NCI-H2171 treated with DMSO at 0.1 percent for 48 hours (cell line): ENCODE data around the gene IL1R2.
"Not testable (repeated sequence)": the region's sequence is repeated elsewhere in the genome, so short reads cannot be mapped to it uniquely, and the experiment has no call there.

Experiments
- DNase-seq: peaks from one replicate; lab custom pipeline; 2025; lab: John Stamatoyannopoulos, UW

Gene IL1R2

GRCh38 chr2:102061962-102062795, 70.4 kb downstream of the IL1R2 start:
- no peak for DNase-seq

- no peak for DNase-seq
Observed at GRCh38 chr2:102062802-102063201, 71.0 kb downstream of the IL1R2 start.

DNA sequence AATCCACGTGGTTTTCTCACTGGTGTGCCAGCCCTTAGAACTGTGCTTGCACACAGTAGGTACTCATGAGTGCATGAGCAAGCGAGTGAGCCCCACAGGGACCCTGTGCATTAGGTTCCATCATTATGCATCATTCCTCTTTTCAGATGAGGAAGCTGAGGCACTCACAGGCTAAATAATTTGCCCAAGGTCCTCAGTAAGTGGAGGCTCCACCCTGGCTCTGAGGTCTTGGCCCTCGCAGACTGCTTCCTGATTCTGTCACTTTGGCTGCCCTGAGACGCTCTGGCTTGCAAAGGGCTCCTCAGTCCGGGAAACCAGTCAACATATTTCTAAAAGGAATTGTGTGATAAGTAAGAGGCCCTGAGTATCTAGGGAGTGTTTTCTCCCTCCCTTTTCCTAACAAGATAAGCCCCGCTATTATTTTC, 71.7 kb downstream of the IL1R2 start:
- no peak for DNase-seq

- DNase-seq: no peak
Observed at GRCh38 chr2:102063941-102064678, 72.3 kb downstream of the IL1R2 start.

GRCh38 chr2:102064679-102065674, 73.2 kb downstream of the IL1R2 start:
- DNase-seq: no peak

- no peak for DNase-seq
Observed at GRCh38 chr2:102065675-102066252, 74.0 kb downstream of the IL1R2 start.

- no peak for DNase-seq
Observed at GRCh38 chr2:102066554-102066953, 74.8 kb downstream of the IL1R2 start.

- DNase-seq: not testable (repeated sequence)
Observed at GRCh38 chr2:102068126-102068525, 76.4 kb downstream of the IL1R2 start.

GRCh38 chr2:102069311-102069974, 77.7 kb downstream of the IL1R2 start:
- no peak for DNase-seq

- DNase-seq: no peak
Observed at GRCh38 chr2:102070058-102070642, 78.4 kb downstream of the IL1R2 start.

GRCh38 chr2:102072741-102073140, 81.0 kb downstream of the IL1R2 start:
- DNase-seq: no peak

DNA sequence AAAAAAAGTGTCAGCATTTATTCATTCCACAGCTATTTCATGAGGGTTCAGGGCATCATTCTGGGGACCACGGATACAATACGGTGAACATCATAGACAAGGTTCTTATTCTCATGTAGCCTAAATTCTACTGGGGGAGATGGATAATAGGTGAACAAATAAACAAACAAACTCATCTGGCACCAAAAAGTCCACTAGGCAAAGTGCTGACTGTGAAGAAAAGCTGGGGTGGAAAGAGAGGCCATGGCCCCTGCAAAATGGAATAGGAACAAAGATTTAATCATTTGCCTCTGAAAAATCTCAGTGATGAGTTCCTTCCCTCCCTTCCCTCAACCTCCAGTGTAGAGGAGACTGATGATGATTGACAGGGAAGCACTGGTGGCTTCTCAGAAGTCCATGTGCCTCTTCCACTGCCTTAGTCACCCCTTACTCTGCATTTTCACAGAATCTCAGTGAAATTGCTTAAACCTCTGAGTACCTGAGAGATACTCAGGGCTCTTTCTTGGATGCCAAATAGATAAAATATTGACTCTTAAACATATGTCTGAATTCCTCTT, 81.5 kb downstream of the IL1R2 start:
- DNase-seq: no peak

DNA sequence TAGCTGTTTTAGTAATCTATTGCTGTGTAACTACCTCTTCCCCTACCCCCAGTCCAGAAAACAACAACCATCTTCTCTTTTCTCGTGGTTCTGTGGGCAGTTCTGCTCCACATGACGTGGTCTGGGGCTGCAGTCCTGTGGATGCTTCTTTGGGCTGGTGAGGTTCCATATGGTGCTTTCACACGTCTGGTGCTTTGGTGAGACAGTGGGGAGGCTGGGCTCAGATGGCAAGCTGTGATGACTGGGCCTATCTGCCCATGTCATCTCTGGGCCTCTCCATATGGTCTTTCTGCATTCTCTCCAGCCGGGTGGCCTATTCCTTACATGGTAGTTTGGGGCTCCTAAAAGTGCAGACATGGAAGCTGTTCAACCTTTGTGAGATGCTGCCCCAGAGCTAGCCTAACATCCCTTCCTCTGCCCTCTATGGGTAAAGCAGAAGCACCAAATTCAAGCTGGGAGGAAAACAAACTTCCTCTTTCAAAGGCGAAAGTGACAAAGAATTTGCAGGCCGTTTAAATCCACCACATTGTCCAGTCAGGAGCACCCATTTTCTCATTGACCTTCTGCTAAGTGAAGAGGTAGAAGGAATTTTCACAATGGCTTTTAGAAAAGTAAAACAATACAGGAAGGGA, 82.5 kb downstream of the IL1R2 start:
- no peak for DNase-seq

- no peak for DNase-seq
Observed at GRCh38 chr2:102075479-102075878, 83.7 kb downstream of the IL1R2 start.

DNA sequence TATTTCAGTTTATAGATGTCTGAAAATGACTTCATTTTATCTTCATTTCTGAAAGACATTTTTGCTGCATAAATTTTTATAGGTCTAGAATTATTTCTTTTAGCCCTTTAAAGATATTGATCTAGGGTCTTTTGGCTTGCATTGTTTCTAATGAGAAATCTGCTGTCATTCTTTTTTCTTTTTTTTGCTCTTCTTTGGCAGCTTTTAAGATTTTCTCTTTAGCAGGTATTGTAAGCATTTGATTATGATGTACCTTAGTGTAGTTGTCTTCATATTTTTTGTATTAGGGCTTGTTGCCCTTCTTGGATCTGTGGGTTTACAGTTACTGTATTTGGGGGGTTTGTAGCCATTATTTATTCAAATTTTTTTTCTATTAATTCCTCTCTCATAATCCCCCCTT, 84.8 kb downstream of the IL1R2 start:
- DNase-seq: no peak
